SK-N-SH (cell line): ENCODE results near the gene SMOC1. TPM values are rescaled to one million over a fixed set of nuclear protein-coding genes. Genes with fewer than 3 reads are reported as not detected.

Source experiments
- CTCF ChIA-PET: fragments of 300-600, 350-600 bp; formaldehyde crosslinking; extraction: SDS; loops from one replicate; lab custom pipeline; 2021; lab: Yijun Ruan, JAX
- POLR2A ChIA-PET: fragments of 350-600 bp; sonication (Branson Sonifier 250); formaldehyde crosslinking; extraction: SDS; loops from one replicate; lab custom pipeline; 2020; ENCODE audit warnings: antibody characterized with exemption, inconsistent platforms; lab: Yijun Ruan, JAX
- DNase-seq: peaks from one replicate; pipeline ENCODE4 v3.0.0; 2012
- H2AFZ ChIP-seq: fragments of 200-600 bp; sonication (generic); 2 replicates; pipeline ENCODE4 v1.8.1; 2016; ENCODE audit warnings: antibody characterized with exemption, mild to moderate bottlenecking, low read depth
- H3F3A ChIP-seq: fragments of 200-600 bp; sonication (generic); replicated peaks from 2 replicates; pipeline ENCODE3; 2016; ENCODE audit warnings: antibody characterized with exemption, mild to moderate bottlenecking; ENCODE audit not compliant: insufficient read depth
- H3K27ac ChIP-seq, 2 experiments: fragments of 200-500 bp in 1 of 2; fragments of 200-600 bp in 1 of 2; sonication (Bioruptor generic) in 1 of 2; sonication (generic), shearing (Covaris generic) in 1 of 2; 2 replicates each; pipeline versions ENCODE4 v1.5.1 to v1.6.1; 2014 to 2016; ENCODE audit warnings: low read depth in 2 of 2, inconsistent platforms in 1 of 2, low read length in 1 of 2, mild to moderate bottlenecking in 1 of 2, mixed read lengths in 1 of 2
- H3K27me3 ChIP-seq: fragments of 200-600 bp; sonication (generic), shearing (Covaris generic); 2 replicates; pipeline ENCODE4 v1.6.1; 2016; ENCODE audit warnings: mixed run types; ENCODE audit not compliant: insufficient read depth
- H3K36me3 ChIP-seq, 2 experiments: fragments of 200-500 bp in 1 of 2; fragments of 200-600 bp in 1 of 2; sonication (Bioruptor generic) in 1 of 2; sonication (generic) in 1 of 2; replicated peaks in 1 of 2; 2 replicates each; pipeline versions ENCODE3 to v1.5.1; 2014 to 2016; ENCODE audit warnings: low read length in 1 of 2, mild to moderate bottlenecking in 1 of 2; ENCODE audit not compliant: insufficient read depth in 2 of 2, control insufficient read depth in 1 of 2
- H3K4me1 ChIP-seq, 2 experiments: fragments of 200-500 bp in 1 of 2; fragments of 200-600 bp in 1 of 2; sonication (Bioruptor generic) in 1 of 2; sonication (generic), shearing (Covaris generic) in 1 of 2; 2 replicates each; pipeline versions ENCODE4 v1.5.1 to v1.6.1; 2014 to 2016; ENCODE audit warnings: low read depth in 1 of 2, low read length in 1 of 2, mixed run types in 1 of 2; ENCODE audit not compliant: insufficient read depth in 2 of 2, control insufficient read depth in 1 of 2
- H3K4me2 ChIP-seq: fragments of 200-600 bp; sonication (generic), shearing (Covaris generic); 2 replicates; pipeline ENCODE4 v1.6.1; 2017; ENCODE audit warnings: mixed run types
- H3K4me3 ChIP-seq, 2 experiments: fragments of 200-500 bp in 1 of 2; fragments of 200-600 bp in 1 of 2; sonication (Bioruptor generic) in 1 of 2; sonication (generic), shearing (Covaris generic) in 1 of 2; 2 replicates each; pipeline versions ENCODE4 v1.5.1 to v1.8.1; 2014 to 2016; ENCODE audit warnings: low read depth in 2 of 2, inconsistent platforms in 1 of 2, low read length in 1 of 2, mild to moderate bottlenecking in 1 of 2, mixed read lengths in 1 of 2, moderate library complexity in 1 of 2
- H3K79me2 ChIP-seq: fragments of 200-600 bp; sonication (generic); 2 replicates; pipeline ENCODE4 v1.8.1; 2017; ENCODE audit warnings: mild to moderate bottlenecking; ENCODE audit not compliant: insufficient read depth
- H3K9ac ChIP-seq: fragments of 200-600 bp; sonication (generic); 2 replicates; pipeline ENCODE4 v1.6.1; 2017; ENCODE audit warnings: mixed run types
- H3K9me2 ChIP-seq: fragments of 200-600 bp; sonication (generic); 2 replicates; pipeline ENCODE4 v1.6.1; 2017; ENCODE audit warnings: mixed run types
- H3K9me3 ChIP-seq: fragments of 200-600 bp; sonication (generic); 2 replicates; pipeline ENCODE4 v1.6.1; 2017; ENCODE audit warnings: mixed run types, mild to moderate bottlenecking, moderate library complexity
- H4K20me1 ChIP-seq: fragments of 200-600 bp; sonication (generic); 2 replicates; pipeline ENCODE4 v1.6.1; 2017; ENCODE audit warnings: mild to moderate bottlenecking, mixed run types; ENCODE audit not compliant: insufficient read depth
- CTCF ChIP-seq: fragments of 200-600 bp; sonication (generic); IDR thresholded peaks from 2 replicates; pipeline ENCODE4 v1.6.1; 2017; ENCODE audit warnings: antibody characterized with exemption, mild to moderate bottlenecking, moderate library complexity
- ELF1 ChIP-seq: IDR thresholded peaks from 2 replicates; pipeline ENCODE4 v1.4.0; 2012
- FOSL2 ChIP-seq: IDR thresholded peaks from 2 replicates; pipeline ENCODE4 v1.4.0; 2012; ENCODE audit warnings: low read depth, mild to moderate bottlenecking, moderate library complexity, borderline replicate concordance
- FOXJ3 ChIP-seq: sonication (generic); formaldehyde crosslinking; IDR thresholded peaks from 2 replicates; pipeline ENCODE4 v1.5.1; 2020; ENCODE audit warnings: mild to moderate bottlenecking, missing genetic modification reagents
- FOXM1 ChIP-seq: IDR thresholded peaks from 2 replicates; pipeline ENCODE4 v1.4.0; 2012; ENCODE audit warnings: low read depth, mild to moderate bottlenecking
- JUND ChIP-seq: IDR thresholded peaks from 2 replicates; pipeline ENCODE4 v1.4.0; 2012
- NRF1 ChIP-seq: IDR thresholded peaks from 2 replicates; pipeline ENCODE4 v1.6.1; 2012; ENCODE audit warnings: low read depth, mild to moderate bottlenecking, low read length
- SMC3 ChIP-seq: IDR thresholded peaks from 2 replicates; pipeline ENCODE4 v1.6.1; 2012; ENCODE audit warnings: low read depth, low read length, improper control_type of control experiment
- TAF1 ChIP-seq: IDR thresholded peaks from 2 replicates; pipeline ENCODE4 v1.6.1; 2012; ENCODE audit warnings: low read depth, mild to moderate bottlenecking, low read length, moderate library complexity, borderline replicate concordance
- TCF12 ChIP-seq: IDR thresholded peaks from 2 replicates; pipeline ENCODE4 v1.4.0; 2012
- WGBS: methylation state at CpG from one replicate; pipeline ENCODE4 v1.1.6; 2017; ENCODE audit warnings: low lambda C conversion rate; 5-methylcytosine and 5-hydroxymethylcytosine counted together
- polyA plus RNA-seq, 3 experiments: library from polyadenylated mRNA; depleted of rRNA; stranded (reverse); fragments of >200 nt; gene quantifications; 2 replicates each; pipeline ENCODE4 v1.2.3, GENCODE V29; 2012
- TF ChIP-seq, protein P1 (sequence below): fragments of 150-350 bp; IDR thresholded peaks from 2 replicates; pipeline ENCODE4 v1.6.1; 2017; ENCODE audit warnings: antibody characterized with exemption, low read length, low read depth, borderline replicate concordance

The SMOC1 gene
- polyA plus RNA-seq, 1 of the 3 experiments (the other 2 are of a cell fraction), result not detected

- no peaks in the 10 kb centered on the region; a peak in 1 of 4 replicates for H3K4me1 ChIP-seq
- no peaks in the 10 kb centered on the region for H3K27me3 ChIP-seq
- H2AFZ ChIP-seq, result no peak overlapping the region
- no peaks in the 10 kb centered on the region for H3F3A ChIP-seq
- POLR2A ChIA-PET, result no interaction called here
- H3K4me3 ChIP-seq, result no peak overlapping the region
- H3K9me2 ChIP-seq, result no peaks in the 10 kb centered on the region
- H3K9ac ChIP-seq, result no peak overlapping the region
- H4K20me1 ChIP-seq, result no peaks in the 10 kb centered on the region
- H3K36me3 ChIP-seq, result no peaks in the 10 kb centered on the region
- H3K4me2 ChIP-seq, result no peak overlapping the region
- no peak for TF ChIP-seq TCF12
- TF ChIP-seq, all 33 proteins: peak for 0
- Histone ChIP-seq H3K79me2 (no peaks in the 10 kb centered on the region), H3K9me3 (no peaks in the 10 kb centered on the region), H3K27ac (no peak overlapping the region)
- no peak for DNase-seq
- 65% methylated on average over 14 of the region's 14 CpGs for WGBS
- CTCF ChIA-PET, result interaction anchor here (1.0 to 1.5 kb wide), 3 partner anchors 14 to 142 kb away, joined by 3 read pairs; partner anchors contain the start of gene SMOC1
Measured at GRCh38 chr14:69859591-69859990, 19.6 kb upstream of the SMOC1 start.

- Histone ChIP-seq H3K27ac (no peak overlapping the region), H3K4me3 (no peak overlapping the region), H3K9ac (no peak overlapping the region), H3K4me1 (no peaks in the 10 kb centered on the region; a peak in 1 of 4 replicates), H3K9me2 (no peaks in the 10 kb centered on the region), H2AFZ (no peak overlapping the region), H3F3A (no peaks in the 10 kb centered on the region), H3K79me2 (no peaks in the 10 kb centered on the region), H3K27me3 (no peaks in the 10 kb centered on the region), H3K36me3 (no peaks in the 10 kb centered on the region), H4K20me1 (no peaks in the 10 kb centered on the region), H3K4me2 (no peak overlapping the region), H3K9me3 (no peaks in the 10 kb centered on the region)
- ChIA-PET CTCF (interaction anchor here (0.6 to 1.6 kb wide), 4 partner anchors 17 to 836 kb away, joined by 3 read pairs; no protein-coding TSS in a partner anchor), POLR2A (no interaction called here)
- no peak for TF ChIP-seq SMC3
- TF ChIP-seq CTCF, result no peak
- no peak for TF ChIP-seq FOXJ3
- no peak for TF ChIP-seq FOSL2
- TF ChIP-seq TAF1, result no peak
- DNase-seq, result no peak
- WGBS, result 34% methylated on average over 10 of the region's 12 CpGs
Measured at GRCh38 chr14:69860221-69860620, 19.0 kb upstream of the SMOC1 start.

DNA sequence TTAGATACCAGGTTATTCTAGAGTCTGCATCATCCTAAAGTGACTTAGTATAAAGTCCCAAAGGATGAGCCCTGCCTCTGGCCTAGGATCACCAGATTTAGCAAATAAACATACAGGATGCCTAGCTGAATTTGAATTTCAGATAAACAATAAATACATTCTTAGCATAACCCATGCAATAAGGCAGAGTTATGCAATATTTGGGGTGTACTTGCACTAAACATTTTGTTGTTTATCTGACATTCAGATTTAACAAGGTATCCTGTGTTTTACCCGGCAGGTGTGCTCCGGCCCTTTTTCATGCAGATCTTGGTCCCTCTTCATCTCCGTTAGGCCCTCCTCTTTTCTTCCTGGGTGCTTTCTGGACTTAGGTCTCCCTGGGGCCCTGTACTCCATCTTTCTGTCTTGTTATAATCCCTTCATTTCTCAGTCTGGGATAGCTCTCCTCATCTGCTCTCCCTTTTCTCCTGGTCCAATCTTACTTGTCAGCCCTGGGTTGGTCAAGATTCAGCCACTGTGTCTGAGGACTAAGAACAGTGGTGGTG, 18.1 kb upstream of the SMOC1 start:
- ChIA-PET POLR2A (no interaction called here), CTCF (interaction anchor here (0.6 to 1.6 kb wide), 3 partner anchors 16 to 1418 kb away, joined by 3 read pairs; no protein-coding TSS in a partner anchor)
- Histone ChIP-seq H3K9me2 (no peaks in the 10 kb centered on the region), H3K36me3 (no peaks in the 10 kb centered on the region), H3K27me3 (no peaks in the 10 kb centered on the region), H3F3A (no peaks in the 10 kb centered on the region), H3K4me2 (no peak overlapping the region), H3K79me2 (no peaks in the 10 kb centered on the region), H2AFZ (no peak overlapping the region), H3K27ac (no peak overlapping the region), H3K9ac (no peak overlapping the region), H4K20me1 (no peaks in the 10 kb centered on the region), H3K4me1 (no peaks in the 10 kb centered on the region; a peak in 1 of 4 replicates), H3K9me3 (no peaks in the 10 kb centered on the region), H3K4me3 (no peak overlapping the region)
- no peak for TF ChIP-seq SMC3
- no peak for TF ChIP-seq JUND
- no peak for TF ChIP-seq FOXM1
- no peak for TF ChIP-seq NRF1
- TF ChIP-seq ELF1, result no peak
- TF ChIP-seq, protein P1, sequence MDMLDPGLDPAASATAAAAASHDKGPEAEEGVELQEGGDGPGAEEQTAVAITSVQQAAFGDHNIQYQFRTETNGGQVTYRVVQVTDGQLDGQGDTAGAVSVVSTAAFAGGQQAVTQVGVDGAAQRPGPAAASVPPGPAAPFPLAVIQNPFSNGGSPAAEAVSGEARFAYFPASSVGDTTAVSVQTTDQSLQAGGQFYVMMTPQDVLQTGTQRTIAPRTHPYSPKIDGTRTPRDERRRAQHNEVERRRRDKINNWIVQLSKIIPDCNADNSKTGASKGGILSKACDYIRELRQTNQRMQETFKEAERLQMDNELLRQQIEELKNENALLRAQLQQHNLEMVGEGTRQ, result no peak
- TF ChIP-seq FOSL2, result no peak
- no peak for DNase-seq
- 33% methylated on average over 3 of the region's 3 CpGs for WGBS
